Psoas muscle (tissue), 8 donors: ENCODE results near the gene SFSWAP. TPM values are rescaled to one million over a fixed set of nuclear protein-coding genes. Genes with fewer than 3 reads are reported as not detected.

Experiments used
- ATAC-seq, 4 donors: fragments of 200-7000 bp; cut with Tn5 transposase; one replicate each; pipeline ENCODE4 v1.9.1; 2020; ENCODE audit warnings: moderate library complexity in 3 of 4, mild to moderate bottlenecking in 2 of 4
- DNase-seq, 2 donors: peaks; one replicate each; pipeline ENCODE4 v3.0.0-alpha.2; 2020
- H3K27ac ChIP-seq: fragments of 200-600 bp; one replicate; pipeline ENCODE4 v1.8.0; 2022
- H3K27me3 ChIP-seq, 3 donors: fragments of 200-600 bp in 1 of 3; one replicate each; pipeline versions ENCODE4 v1.6.1 to v1.8.0; 2013 to 2022; ENCODE audit warnings: low read length in 2 of 3, mild to moderate bottlenecking in 2 of 3, moderate library complexity in 1 of 3; ENCODE audit not compliant: insufficient read depth in 3 of 3
- H3K36me3 ChIP-seq, 2 donors: fragments of 200-600 bp in 1 of 2; one replicate each; pipeline versions ENCODE4 v1.6.1 to v1.8.0; 2013 to 2022; ENCODE audit warnings: low read depth in 1 of 2, mild to moderate bottlenecking in 1 of 2, moderate library complexity in 1 of 2; ENCODE audit not compliant: insufficient read depth in 1 of 2
- H3K4me1 ChIP-seq: fragments of 200-600 bp; one replicate; pipeline ENCODE4 v1.8.0; 2022
- H3K4me3 ChIP-seq: fragments of 200-600 bp; one replicate; pipeline ENCODE4 v1.8.0; 2022; ENCODE audit warnings: mild to moderate bottlenecking
- H3K9me3 ChIP-seq: fragments of 200-600 bp; one replicate; pipeline ENCODE4 v1.8.0; 2022
- CTCF ChIP-seq: fragments of 200-600 bp; IDR thresholded peaks from one replicate; pipeline ENCODE4 v1.8.0; 2022; ENCODE audit warnings: antibody characterized with exemption
- WGBS, 3 donors: extraction: QIAGEN DNeasy Blood & Tissue Kit; methylation state at CpG; one replicate each; pipeline versions ENCODE4 v1.1.6 to v1.1.7; 2013; 5-methylcytosine and 5-hydroxymethylcytosine counted together
- intact Hi-C, 2 donors: fragments of 100-400 bp; cut with DNase I; formaldehyde crosslinking; loops; one replicate each; pipeline versions ENCODE4 v1.11.0 to v1.14.2; 2022
- polyA plus RNA-seq, 3 donors: library from polyadenylated mRNA; stranded (reverse); fragments of 200-250 nt; gene quantifications; one replicate each; pipeline ENCODE4 v1.2.3, GENCODE V29; 2013
- total RNA-seq, 4 donors: library from RNA; stranded (reverse); fragmentation: NEBNext Ultra II Directional in 2 of 4; extraction: Animal tissue kit (Norgen Biotek cat#: 25700) in 2 of 4; gene quantifications; one replicate each; pipeline versions ENCODE4 v1.2.1 to v1.2.4, GENCODE V29; 2021 to 2023
- donor health status: healthy with polysubstance abuse.
- donor health status: DM: no; HTN: no; CAD: no; lungs with moderate emphysema.
- donor health status: Bipolar disorder and iron deficiency.
- donor health status: healthy.
- donor health status: DM: yes; HTN: yes; CAD: no.
- donor health status: DM: no; HTN: no; CAD: no.
- donor health status: DM: no; HTN: no; CAD: no.
- donor health status: DM: yes; HTN: yes; CAD: no.

Gene SFSWAP
- total and polyA plus RNA-seq, 7 donors = 19.4 to 34.3 (median 23.5) TPM

- Histone ChIP-seq H3K36me3 (no peaks in the 10 kb centered on the region), H3K27me3 (peaks cover 0 to 2% (median 0%) of the 10 kb centered on the region in 3 donors), H3K9me3 (no peaks in the 10 kb centered on the region), H3K27ac (no peak overlapping the region), H3K4me1 (no peaks in the 10 kb centered on the region), H3K4me3 (no peak overlapping the region)
- intact Hi-C loops = no loop called here
- no peak for DNase-seq
- no peak for TF ChIP-seq CTCF
- 71 to 85% (median 72%) methylated on average over 5 of the region's 5 CpGs for WGBS, 3 donors
- no peak for ATAC-seq
Measured at GRCh38 chr12:131816495-131816894, 105.6 kb downstream of the SFSWAP start.

GRCh38 chr12:131817241-131817640 is 106.4 kb downstream of the SFSWAP start:
- ATAC-seq (no peak), DNase-seq (peak in 1 of 2 donors; percentile 33)
- H3K27ac ChIP-seq = no peak overlapping the region
- no peak for TF ChIP-seq CTCF
- WGBS, 3 donors = 77 to 83% (median 79%) methylated on average over 19 of the region's 19 CpGs
- peaks cover 0 to 2% (median 0%) of the 10 kb centered on the region in 3 donors for H3K27me3 ChIP-seq
- intact Hi-C loops = no loop called here
- no peaks in the 10 kb centered on the region for H3K9me3 ChIP-seq
- H3K4me1 ChIP-seq = no peaks in the 10 kb centered on the region
- no peak overlapping the region for H3K4me3 ChIP-seq
- no peaks in the 10 kb centered on the region for H3K36me3 ChIP-seq

GRCh38 chr12:131818821-131819585 is 108.1 kb downstream of the SFSWAP start:
- Histone ChIP-seq H3K9me3 (no peaks in the 10 kb centered on the region), H3K4me1 (no peaks in the 10 kb centered on the region), H3K27me3 (peaks cover 0 to 7% (median 2%) of the 10 kb centered on the region in 3 donors), H3K36me3 (no peaks in the 10 kb centered on the region), H3K4me3 (no peak overlapping the region), H3K27ac (no peak overlapping the region)
- WGBS, 3 donors = 68 to 71% (median 68%) methylated on average over 30 of the region's 30 CpGs
- ATAC-seq (peak in 2 of 4 donors; percentile 65 to 66), DNase-seq (peak; percentile 73 to 83)
- intact Hi-C loops = no loop called here
- no peak for TF ChIP-seq CTCF

- intact Hi-C loops = loop anchor here in 1 of 2 donors (10.0 kb wide), 1 partner anchor 910 kb away; no protein-coding TSS in a partner anchor
- H3K36me3 ChIP-seq = no peaks in the 10 kb centered on the region
- ATAC-seq (no peak), DNase-seq (no peak)
- H3K4me1 ChIP-seq = peaks cover 5% of the 10 kb centered on the region
- 86 to 92% (median 87%) methylated on average over 6 of the region's 6 CpGs for WGBS, 3 donors
- H3K27ac ChIP-seq = no peak overlapping the region
- peaks cover 0 to 50% (median 10%) of the 10 kb centered on the region in 3 donors for H3K27me3 ChIP-seq
- no peaks in the 10 kb centered on the region for H3K9me3 ChIP-seq
- TF ChIP-seq CTCF = no peak
- no peak overlapping the region for H3K4me3 ChIP-seq
Measured at GRCh38 chr12:131824450-131824849, 113.6 kb downstream of the SFSWAP start.
